ENCODE results near the gene PGBD5. TPM values are rescaled to one million over a fixed set of nuclear protein-coding genes. Genes with fewer than 3 reads are reported as not detected.

Gene PGBD5
- polyA plus RNA-seq, 1 donor (not counting 4 experiments of a cell fraction or from before 2014, with no cell fraction given), result 0.28 TPM

DNA sequence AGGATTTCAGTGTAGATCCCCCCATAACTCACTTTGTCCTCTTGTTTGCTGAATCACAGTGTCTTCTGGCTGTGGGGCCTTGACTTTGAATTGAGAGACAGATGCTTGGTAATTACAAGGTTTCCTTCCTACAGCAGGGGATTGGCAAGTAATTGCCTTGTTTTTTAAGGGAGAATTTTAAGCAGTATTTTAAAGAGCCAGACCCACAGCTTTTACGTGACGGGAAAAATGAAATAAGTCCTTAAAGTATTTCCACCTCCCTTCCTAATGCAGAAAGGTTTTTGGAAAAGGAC lies 41.0 kb downstream of the PGBD5 start:
- Histone ChIP-seq H3K4me2 (ENCODE audit: control insufficient read depth, extremely low read depth, insufficient read depth, low read depth, low read length) (no peak overlapping the region), H3K4me3 (ENCODE audit: control insufficient read depth in 2 of 3, extremely low read depth in 1 of 3, insufficient read depth in 2 of 3, low read depth in 1 of 3, low read length in 3 of 3) (no peak overlapping the region), H3K9ac (ENCODE audit: control insufficient read depth, extremely low read depth, insufficient read depth, low read length) (no peak overlapping the region), H2AFZ (ENCODE audit: control insufficient read depth, low read length) (no peak overlapping the region), H3K79me2 (ENCODE audit: control insufficient read depth, insufficient read depth, low read length) (no peaks in the 10 kb centered on the region), H3K9me3 (ENCODE audit: control insufficient read depth, low read depth, low read length) (no peaks in the 10 kb centered on the region), H3K36me3 (ENCODE audit: control insufficient read depth in 2 of 2, extremely low read depth in 1 of 2, insufficient read depth in 2 of 2, low read length in 2 of 2) (no peaks in the 10 kb centered on the region), H4K20me1 (ENCODE audit: control insufficient read depth, extremely low read depth, insufficient read depth, low read length) (no peaks in the 10 kb centered on the region), H3K9me1 (ENCODE audit: control insufficient read depth, extremely low read depth, insufficient read depth, low read length) (no peaks in the 10 kb centered on the region), H3K4me1 (ENCODE audit: control insufficient read depth, extremely low read depth, insufficient read depth, low read length) (no peaks in the 10 kb centered on the region), H3K27ac (ENCODE audit: control insufficient read depth, insufficient read depth, low read length) (no peak overlapping the region), H3K27me3 (ENCODE audit: control insufficient read depth, extremely low read depth, insufficient read depth, low read length) (no peaks in the 10 kb centered on the region)
- TF ChIP-seq, protein P1, sequence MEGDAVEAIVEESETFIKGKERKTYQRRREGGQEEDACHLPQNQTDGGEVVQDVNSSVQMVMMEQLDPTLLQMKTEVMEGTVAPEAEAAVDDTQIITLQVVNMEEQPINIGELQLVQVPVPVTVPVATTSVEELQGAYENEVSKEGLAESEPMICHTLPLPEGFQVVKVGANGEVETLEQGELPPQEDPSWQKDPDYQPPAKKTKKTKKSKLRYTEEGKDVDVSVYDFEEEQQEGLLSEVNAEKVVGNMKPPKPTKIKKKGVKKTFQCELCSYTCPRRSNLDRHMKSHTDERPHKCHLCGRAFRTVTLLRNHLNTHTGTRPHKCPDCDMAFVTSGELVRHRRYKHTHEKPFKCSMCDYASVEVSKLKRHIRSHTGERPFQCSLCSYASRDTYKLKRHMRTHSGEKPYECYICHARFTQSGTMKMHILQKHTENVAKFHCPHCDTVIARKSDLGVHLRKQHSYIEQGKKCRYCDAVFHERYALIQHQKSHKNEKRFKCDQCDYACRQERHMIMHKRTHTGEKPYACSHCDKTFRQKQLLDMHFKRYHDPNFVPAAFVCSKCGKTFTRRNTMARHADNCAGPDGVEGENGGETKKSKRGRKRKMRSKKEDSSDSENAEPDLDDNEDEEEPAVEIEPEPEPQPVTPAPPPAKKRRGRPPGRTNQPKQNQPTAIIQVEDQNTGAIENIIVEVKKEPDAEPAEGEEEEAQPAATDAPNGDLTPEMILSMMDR (optimal IDR thresholded peaks at IDR 0.05 in 1 of 3, IDR thresholded peaks at IDR 0.05 in 1 of 3, conservative IDR thresholded peaks at IDR 0.05 in 1 of 3; ENCODE audit: extremely low read depth in 1 of 3, insufficient read depth in 2 of 3, low read length in 3 of 3), result no peak
- TF ChIP-seq EZH2 (IDR thresholded peaks at IDR 0.05; ENCODE audit: low read length), result no peak
- FAIRE-seq (no peak), DNase-seq (ENCODE audit: low read depth, low spot score) (no peak)
- dilution Hi-C loops (cut with MboI; ENCODE audit: extremely low pct_ligation_motif_present, low sequenced_read_pairs), result no loop called here

DNA sequence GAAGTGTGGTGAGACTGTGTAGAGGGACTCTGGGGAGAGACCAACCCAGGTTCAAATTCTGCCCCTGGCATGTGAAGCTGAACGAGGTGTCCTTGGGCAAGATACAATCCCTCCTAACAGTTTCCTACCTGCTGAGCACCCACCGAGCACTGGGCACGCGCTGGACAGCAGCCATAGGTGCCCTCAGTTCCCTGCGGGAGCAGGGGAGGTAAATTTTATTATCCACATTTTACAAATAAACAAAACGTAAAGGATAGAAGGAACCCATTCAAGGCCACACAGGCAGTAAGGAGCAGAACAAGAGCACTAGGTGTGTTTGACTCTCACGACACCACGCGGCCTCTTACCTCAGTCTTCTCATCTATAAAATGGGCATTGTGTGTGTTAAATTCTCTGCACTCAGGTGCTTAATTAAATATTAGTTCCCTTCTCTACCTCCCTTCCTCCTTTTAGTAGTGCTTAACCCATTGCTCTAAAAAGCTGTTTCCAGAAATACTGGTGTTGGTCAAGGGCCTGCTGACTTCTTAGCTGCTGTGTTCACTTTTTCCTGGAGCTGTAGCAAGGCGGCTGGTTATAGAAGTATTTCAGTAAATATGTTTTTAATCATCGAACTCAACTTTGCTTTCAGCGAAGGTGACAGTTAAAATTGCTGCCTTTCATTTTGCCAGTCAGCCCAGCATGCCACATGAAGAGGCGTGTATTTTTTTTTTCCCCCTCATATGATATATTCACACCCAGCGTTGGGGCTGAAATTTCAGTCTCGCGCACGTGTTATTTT lies 41.6 kb downstream of the PGBD5 start:
- dilution Hi-C loops (cut with MboI; ENCODE audit: extremely low pct_ligation_motif_present, low sequenced_read_pairs), result no loop called here
- no peak for DNase-seq (ENCODE audit: low read depth, low spot score)
- FAIRE-seq, result no peak
- H3K27ac ChIP-seq (ENCODE audit: control insufficient read depth, insufficient read depth, low read length), result no peak overlapping the region
- H3K36me3 ChIP-seq (ENCODE audit: control insufficient read depth in 2 of 2, extremely low read depth in 1 of 2, insufficient read depth in 2 of 2, low read length in 2 of 2), result no peaks in the 10 kb centered on the region
- H3K27me3 ChIP-seq (ENCODE audit: control insufficient read depth, extremely low read depth, insufficient read depth, low read length), result no peaks in the 10 kb centered on the region
- no peak overlapping the region for H3K4me3 ChIP-seq (ENCODE audit: control insufficient read depth in 2 of 3, extremely low read depth in 1 of 3, insufficient read depth in 2 of 3, low read depth in 1 of 3, low read length in 3 of 3)
- TF ChIP-seq, protein P1 (optimal IDR thresholded peaks at IDR 0.05 in 1 of 3, IDR thresholded peaks at IDR 0.05 in 1 of 3, conservative IDR thresholded peaks at IDR 0.05 in 1 of 3; ENCODE audit: extremely low read depth in 1 of 3, insufficient read depth in 2 of 3, low read length in 3 of 3), result no peak
- no peak for TF ChIP-seq EZH2 (IDR thresholded peaks at IDR 0.05; ENCODE audit: low read length)
- no peaks in the 10 kb centered on the region for H3K4me1 ChIP-seq (ENCODE audit: control insufficient read depth, extremely low read depth, insufficient read depth, low read length)
- no peaks in the 10 kb centered on the region for H3K9me1 ChIP-seq (ENCODE audit: control insufficient read depth, extremely low read depth, insufficient read depth, low read length)
- no peak overlapping the region for H3K9ac ChIP-seq (ENCODE audit: control insufficient read depth, extremely low read depth, insufficient read depth, low read length)
- H3K79me2 ChIP-seq (ENCODE audit: control insufficient read depth, insufficient read depth, low read length), result no peaks in the 10 kb centered on the region
- no peak overlapping the region for H3K4me2 ChIP-seq (ENCODE audit: control insufficient read depth, extremely low read depth, insufficient read depth, low read depth, low read length)
- H3K9me3 ChIP-seq (ENCODE audit: control insufficient read depth, low read depth, low read length), result peaks cover under 1% of the 10 kb centered on the region
- H2AFZ ChIP-seq (ENCODE audit: control insufficient read depth, low read length), result no peak overlapping the region
- H4K20me1 ChIP-seq (ENCODE audit: control insufficient read depth, extremely low read depth, insufficient read depth, low read length), result no peaks in the 10 kb centered on the region

Data from keratinocyte (primary cell).